SK-N-SH (cell line): Measurements from ENCODE around the gene PER1. TPM values are rescaled to one million over a fixed set of nuclear protein-coding genes. Genes with fewer than 3 reads are reported as not detected.

Source experiments
- CTCF ChIA-PET: fragments of 300-600, 350-600 bp; formaldehyde crosslinking; extraction: SDS; loops from one replicate; lab custom pipeline; 2021; lab: Yijun Ruan, JAX
- POLR2A ChIA-PET: fragments of 350-600 bp; sonication (Branson Sonifier 250); formaldehyde crosslinking; extraction: SDS; loops from one replicate; lab custom pipeline; 2020; ENCODE audit warnings: antibody characterized with exemption, inconsistent platforms; lab: Yijun Ruan, JAX
- DNase-seq: peaks from one replicate; pipeline ENCODE4 v3.0.0; 2012
- H2AFZ ChIP-seq: fragments of 200-600 bp; sonication (generic); 2 replicates; pipeline ENCODE4 v1.8.1; 2016; ENCODE audit warnings: antibody characterized with exemption, mild to moderate bottlenecking, low read depth
- H3F3A ChIP-seq: fragments of 200-600 bp; sonication (generic); replicated peaks from 2 replicates; pipeline ENCODE3; 2016; ENCODE audit warnings: antibody characterized with exemption, mild to moderate bottlenecking; ENCODE audit not compliant: insufficient read depth
- H3K27ac ChIP-seq, 2 experiments: fragments of 200-500 bp in 1 of 2; fragments of 200-600 bp in 1 of 2; sonication (Bioruptor generic) in 1 of 2; sonication (generic), shearing (Covaris generic) in 1 of 2; 2 replicates each; pipeline versions ENCODE4 v1.5.1 to v1.6.1; 2014 to 2016; ENCODE audit warnings: low read depth in 2 of 2, inconsistent platforms in 1 of 2, low read length in 1 of 2, mild to moderate bottlenecking in 1 of 2, mixed read lengths in 1 of 2
- H3K27me3 ChIP-seq: fragments of 200-600 bp; sonication (generic), shearing (Covaris generic); 2 replicates; pipeline ENCODE4 v1.6.1; 2016; ENCODE audit warnings: mixed run types; ENCODE audit not compliant: insufficient read depth
- H3K36me3 ChIP-seq, 2 experiments: fragments of 200-500 bp in 1 of 2; fragments of 200-600 bp in 1 of 2; sonication (Bioruptor generic) in 1 of 2; sonication (generic) in 1 of 2; replicated peaks in 1 of 2; 2 replicates each; pipeline versions ENCODE3 to v1.5.1; 2014 to 2016; ENCODE audit warnings: low read length in 1 of 2, mild to moderate bottlenecking in 1 of 2; ENCODE audit not compliant: insufficient read depth in 2 of 2, control insufficient read depth in 1 of 2
- H3K4me1 ChIP-seq, 2 experiments: fragments of 200-500 bp in 1 of 2; fragments of 200-600 bp in 1 of 2; sonication (Bioruptor generic) in 1 of 2; sonication (generic), shearing (Covaris generic) in 1 of 2; 2 replicates each; pipeline versions ENCODE4 v1.5.1 to v1.6.1; 2014 to 2016; ENCODE audit warnings: low read depth in 1 of 2, low read length in 1 of 2, mixed run types in 1 of 2; ENCODE audit not compliant: insufficient read depth in 2 of 2, control insufficient read depth in 1 of 2
- H3K4me2 ChIP-seq: fragments of 200-600 bp; sonication (generic), shearing (Covaris generic); 2 replicates; pipeline ENCODE4 v1.6.1; 2017; ENCODE audit warnings: mixed run types
- H3K4me3 ChIP-seq, 2 experiments: fragments of 200-500 bp in 1 of 2; fragments of 200-600 bp in 1 of 2; sonication (Bioruptor generic) in 1 of 2; sonication (generic), shearing (Covaris generic) in 1 of 2; 2 replicates each; pipeline versions ENCODE4 v1.5.1 to v1.8.1; 2014 to 2016; ENCODE audit warnings: low read depth in 2 of 2, inconsistent platforms in 1 of 2, low read length in 1 of 2, mild to moderate bottlenecking in 1 of 2, mixed read lengths in 1 of 2, moderate library complexity in 1 of 2
- H3K79me2 ChIP-seq: fragments of 200-600 bp; sonication (generic); 2 replicates; pipeline ENCODE4 v1.8.1; 2017; ENCODE audit warnings: mild to moderate bottlenecking; ENCODE audit not compliant: insufficient read depth
- H3K9ac ChIP-seq: fragments of 200-600 bp; sonication (generic); 2 replicates; pipeline ENCODE4 v1.6.1; 2017; ENCODE audit warnings: mixed run types
- H3K9me2 ChIP-seq: fragments of 200-600 bp; sonication (generic); 2 replicates; pipeline ENCODE4 v1.6.1; 2017; ENCODE audit warnings: mixed run types
- H3K9me3 ChIP-seq: fragments of 200-600 bp; sonication (generic); 2 replicates; pipeline ENCODE4 v1.6.1; 2017; ENCODE audit warnings: mixed run types, mild to moderate bottlenecking, moderate library complexity
- H4K20me1 ChIP-seq: fragments of 200-600 bp; sonication (generic); 2 replicates; pipeline ENCODE4 v1.6.1; 2017; ENCODE audit warnings: mild to moderate bottlenecking, mixed run types; ENCODE audit not compliant: insufficient read depth
- CTCF ChIP-seq: fragments of 200-600 bp; sonication (generic); IDR thresholded peaks from 2 replicates; pipeline ENCODE4 v1.6.1; 2017; ENCODE audit warnings: antibody characterized with exemption, mild to moderate bottlenecking, moderate library complexity
- EP300 ChIP-seq, 2 experiments: IDR thresholded peaks; 2 replicates each; pipeline versions ENCODE4 v1.4.0 to v1.6.1; 2012; ENCODE audit warnings: borderline replicate concordance in 1 of 2, low read depth in 1 of 2, low read length in 1 of 2
- FOXJ3 ChIP-seq: sonication (generic); formaldehyde crosslinking; IDR thresholded peaks from 2 replicates; pipeline ENCODE4 v1.5.1; 2020; ENCODE audit warnings: mild to moderate bottlenecking, missing genetic modification reagents
- FOXM1 ChIP-seq: IDR thresholded peaks from 2 replicates; pipeline ENCODE4 v1.4.0; 2012; ENCODE audit warnings: low read depth, mild to moderate bottlenecking
- JUND ChIP-seq: IDR thresholded peaks from 2 replicates; pipeline ENCODE4 v1.4.0; 2012
- MAX ChIP-seq: IDR thresholded peaks from 2 replicates; pipeline ENCODE4 v1.4.0; 2012; ENCODE audit warnings: low read depth
- MEF2A ChIP-seq: IDR thresholded peaks from 2 replicates; pipeline ENCODE4 v1.4.0; 2012; ENCODE audit warnings: low read depth, borderline replicate concordance
- MXI1 ChIP-seq: IDR thresholded peaks from 2 replicates; pipeline ENCODE4 v1.6.1; 2012; ENCODE audit warnings: mild to moderate bottlenecking, low read depth, low read length, improper control_type of control experiment
- POLR2AphosphoS5 ChIP-seq: IDR thresholded peaks from 2 replicates; pipeline ENCODE4 v1.6.1; 2012; ENCODE audit warnings: low read depth, low read length
- RAD21 ChIP-seq: IDR thresholded peaks from 2 replicates; pipeline ENCODE4 v1.6.1; 2012; ENCODE audit warnings: mild to moderate bottlenecking, low read length
- RCOR1 ChIP-seq: fragments of 150-350 bp; IDR thresholded peaks from 2 replicates; pipeline ENCODE4 v1.6.1; 2017; ENCODE audit warnings: antibody characterized with exemption, low read length
- SMC3 ChIP-seq: IDR thresholded peaks from 2 replicates; pipeline ENCODE4 v1.6.1; 2012; ENCODE audit warnings: low read depth, low read length, improper control_type of control experiment
- TAF1 ChIP-seq: IDR thresholded peaks from 2 replicates; pipeline ENCODE4 v1.6.1; 2012; ENCODE audit warnings: low read depth, mild to moderate bottlenecking, low read length, moderate library complexity, borderline replicate concordance
- TEAD4 ChIP-seq: IDR thresholded peaks from 2 replicates; pipeline ENCODE4 v1.4.0; 2012; ENCODE audit warnings: mild to moderate bottlenecking, borderline replicate concordance; ENCODE audit not compliant: insufficient read depth
- YY1 ChIP-seq: IDR thresholded peaks from 2 replicates; pipeline ENCODE4 v1.4.0; 2012; ENCODE audit warnings: low read depth, mild to moderate bottlenecking
- WGBS: methylation state at CpG from one replicate; pipeline ENCODE4 v1.1.6; 2017; ENCODE audit warnings: low lambda C conversion rate; 5-methylcytosine and 5-hydroxymethylcytosine counted together
- polyA plus RNA-seq, 3 experiments: library from polyadenylated mRNA; depleted of rRNA; stranded (reverse); fragments of >200 nt; gene quantifications; 2 replicates each; pipeline ENCODE4 v1.2.3, GENCODE V29; 2012
- TF ChIP-seq, protein P1 (sequence below): IDR thresholded peaks from 2 replicates; pipeline ENCODE4; 2012
- TF ChIP-seq, protein P2 (sequence below): IDR thresholded peaks from 2 replicates; pipeline ENCODE4 v1.4.0; 2012; ENCODE audit warnings: low read depth, borderline replicate concordance
- TF ChIP-seq, protein P3 (sequence below): fragments of 150-350 bp; IDR thresholded peaks from 2 replicates; pipeline ENCODE4 v1.6.1; 2016; ENCODE audit warnings: mild to moderate bottlenecking, low read depth, low read length
- TF ChIP-seq, protein P4 (sequence below): IDR thresholded peaks from 2 replicates; pipeline ENCODE4 v1.4.0; 2012; ENCODE audit warnings: low read depth, borderline replicate concordance

PER1 gene
- polyA plus RNA-seq, 1 of the 3 experiments (the other 2 are of a cell fraction): 56.8 TPM

DNA sequence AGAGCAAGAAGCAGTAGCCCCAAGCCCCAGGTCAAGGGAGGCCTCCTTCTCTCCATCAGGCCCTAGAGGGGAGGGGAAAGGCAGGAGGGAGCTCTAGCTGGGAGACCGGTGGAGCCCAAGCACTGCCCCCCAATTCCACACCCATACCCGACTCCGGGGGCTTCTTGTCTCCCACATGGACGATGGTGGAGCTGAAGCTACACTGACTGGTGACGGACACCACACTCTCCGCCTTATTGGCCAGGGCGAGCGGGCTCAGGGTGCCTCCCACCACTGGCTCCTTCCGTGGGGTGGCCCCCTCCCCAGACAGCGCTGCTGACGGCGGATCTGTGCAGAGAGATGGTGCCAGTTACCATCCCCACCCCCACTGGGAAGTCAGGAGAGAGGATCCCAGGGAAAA lies 6.4 kb downstream of the PER1 start:
- Histone ChIP-seq H4K20me1 (peaks cover 9% of the 10 kb centered on the region; the same call in 1 of the 2 replicates), H3K4me1 (peaks cover 5 to 6% of the 10 kb centered on the region in 2 experiments; a peak in 2 of 4 replicates)
- TF ChIP-seq, protein P1, sequence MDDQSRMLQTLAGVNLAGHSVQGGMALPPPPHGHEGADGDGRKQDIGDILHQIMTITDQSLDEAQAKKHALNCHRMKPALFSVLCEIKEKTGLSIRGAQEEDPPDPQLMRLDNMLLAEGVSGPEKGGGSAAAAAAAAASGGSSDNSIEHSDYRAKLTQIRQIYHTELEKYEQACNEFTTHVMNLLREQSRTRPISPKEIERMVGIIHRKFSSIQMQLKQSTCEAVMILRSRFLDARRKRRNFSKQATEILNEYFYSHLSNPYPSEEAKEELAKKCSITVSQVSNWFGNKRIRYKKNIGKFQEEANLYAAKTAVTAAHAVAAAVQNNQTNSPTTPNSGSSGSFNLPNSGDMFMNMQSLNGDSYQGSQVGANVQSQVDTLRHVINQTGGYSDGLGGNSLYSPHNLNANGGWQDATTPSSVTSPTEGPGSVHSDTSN: no peak
- TF ChIP-seq MAX (no peak), FOXM1 (no peak), SMC3 (no peak), EP300 (IDR thresholded peaks at IDR 0.05; ENCODE audit: borderline replicate concordance in 1 of 2, low read depth in 1 of 2, low read length in 1 of 2) (no peak), POLR2AphosphoS5 (no peak), TEAD4 (no peak), RAD21 (no peak), YY1 (no peak), RCOR1 (no peak), CTCF (no peak), FOXJ3 (CRISPR knock-in tag) (no peak), MEF2A (no peak), MXI1 (no peak), TAF1 (no peak), JUND (no peak)
- TF ChIP-seq, protein P2, sequence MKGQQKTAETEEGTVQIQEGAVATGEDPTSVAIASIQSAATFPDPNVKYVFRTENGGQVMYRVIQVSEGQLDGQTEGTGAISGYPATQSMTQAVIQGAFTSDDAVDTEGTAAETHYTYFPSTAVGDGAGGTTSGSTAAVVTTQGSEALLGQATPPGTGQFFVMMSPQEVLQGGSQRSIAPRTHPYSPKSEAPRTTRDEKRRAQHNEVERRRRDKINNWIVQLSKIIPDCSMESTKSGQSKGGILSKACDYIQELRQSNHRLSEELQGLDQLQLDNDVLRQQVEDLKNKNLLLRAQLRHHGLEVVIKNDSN: no peak
- TF ChIP-seq, protein P3, sequence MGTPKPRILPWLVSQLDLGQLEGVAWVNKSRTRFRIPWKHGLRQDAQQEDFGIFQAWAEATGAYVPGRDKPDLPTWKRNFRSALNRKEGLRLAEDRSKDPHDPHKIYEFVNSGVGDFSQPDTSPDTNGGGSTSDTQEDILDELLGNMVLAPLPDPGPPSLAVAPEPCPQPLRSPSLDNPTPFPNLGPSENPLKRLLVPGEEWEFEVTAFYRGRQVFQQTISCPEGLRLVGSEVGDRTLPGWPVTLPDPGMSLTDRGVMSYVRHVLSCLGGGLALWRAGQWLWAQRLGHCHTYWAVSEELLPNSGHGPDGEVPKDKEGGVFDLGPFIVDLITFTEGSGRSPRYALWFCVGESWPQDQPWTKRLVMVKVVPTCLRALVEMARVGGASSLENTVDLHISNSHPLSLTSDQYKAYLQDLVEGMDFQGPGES: no peak
- TF ChIP-seq, protein P4, sequence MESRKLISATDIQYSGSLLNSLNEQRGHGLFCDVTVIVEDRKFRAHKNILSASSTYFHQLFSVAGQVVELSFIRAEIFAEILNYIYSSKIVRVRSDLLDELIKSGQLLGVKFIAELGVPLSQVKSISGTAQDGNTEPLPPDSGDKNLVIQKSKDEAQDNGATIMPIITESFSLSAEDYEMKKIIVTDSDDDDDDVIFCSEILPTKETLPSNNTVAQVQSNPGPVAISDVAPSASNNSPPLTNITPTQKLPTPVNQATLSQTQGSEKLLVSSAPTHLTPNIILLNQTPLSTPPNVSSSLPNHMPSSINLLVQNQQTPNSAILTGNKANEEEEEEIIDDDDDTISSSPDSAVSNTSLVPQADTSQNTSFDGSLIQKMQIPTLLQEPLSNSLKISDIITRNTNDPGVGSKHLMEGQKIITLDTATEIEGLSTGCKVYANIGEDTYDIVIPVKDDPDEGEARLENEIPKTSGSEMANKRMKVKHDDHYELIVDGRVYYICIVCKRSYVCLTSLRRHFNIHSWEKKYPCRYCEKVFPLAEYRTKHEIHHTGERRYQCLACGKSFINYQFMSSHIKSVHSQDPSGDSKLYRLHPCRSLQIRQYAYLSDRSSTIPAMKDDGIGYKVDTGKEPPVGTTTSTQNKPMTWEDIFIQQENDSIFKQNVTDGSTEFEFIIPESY: no peak
- TF ChIP-seq, all 33 proteins: peak for 0
- DNase-seq: no peak
- Histone ChIP-seq H2AFZ (no peak overlapping the region), H3K27me3 (no peaks in the 10 kb centered on the region), H3K4me3 (no peak overlapping the region), H3K27ac (no peak overlapping the region), H3K79me2 (peaks cover 9% of the 10 kb centered on the region; the same call in 1 of the 2 replicates), H3F3A (no peaks in the 10 kb centered on the region), H3K4me2 (no peak overlapping the region), H3K36me3 (peaks cover 24 to 73% of the 10 kb centered on the region in 2 experiments), H3K9me2 (no peaks in the 10 kb centered on the region), H3K9me3 (no peaks in the 10 kb centered on the region), H3K9ac (no peak overlapping the region)
- POLR2A ChIA-PET: interaction anchor here (2.3 kb wide), 1 partner anchor 27 kb away, joined by 6 read pairs; no protein-coding TSS in a partner anchor
- WGBS: 89% methylated on average over 9 of the region's 12 CpGs
- CTCF ChIA-PET: interaction anchor here (0.6 kb wide), 1 partner anchor 19 kb away, joined by 3 read pairs; no protein-coding TSS in a partner anchor
